ENCODE results near the gene CEP120. TPM values are rescaled to one million over a fixed set of nuclear protein-coding genes. Genes with fewer than 3 reads are reported as not detected.

Gene CEP120
- total RNA-seq, 2 donors from 2014 or later = 56.2 to 60.1 TPM

GRCh38 chr5:123450114-123450513 is 26.9 kb upstream of the CEP120 start:
- peak in 1 of 2 donors; percentile 11 for ATAC-seq (replicated peaks in 1 of 2)
- peaks cover 36% of the 10 kb centered on the region for H3K4me1 Mint-ChIP-seq (ENCODE audit: low read depth)
- H3K9me3 Mint-ChIP-seq = no peaks in the 10 kb centered on the region
- no peak overlapping the region for H3K27ac Mint-ChIP-seq
- DNase-seq = no peak
- H3K27me3 Mint-ChIP-seq (ENCODE audit: low read depth) = peaks cover 36% of the 10 kb centered on the region
- no peaks in the 10 kb centered on the region for H3K36me3 Mint-ChIP-seq (ENCODE audit: insufficient read depth in 2 of 2)
- peak overlapping the region in 1 of 2 donors; percentile 27 for H3K4me3 Mint-ChIP-seq

DNA sequence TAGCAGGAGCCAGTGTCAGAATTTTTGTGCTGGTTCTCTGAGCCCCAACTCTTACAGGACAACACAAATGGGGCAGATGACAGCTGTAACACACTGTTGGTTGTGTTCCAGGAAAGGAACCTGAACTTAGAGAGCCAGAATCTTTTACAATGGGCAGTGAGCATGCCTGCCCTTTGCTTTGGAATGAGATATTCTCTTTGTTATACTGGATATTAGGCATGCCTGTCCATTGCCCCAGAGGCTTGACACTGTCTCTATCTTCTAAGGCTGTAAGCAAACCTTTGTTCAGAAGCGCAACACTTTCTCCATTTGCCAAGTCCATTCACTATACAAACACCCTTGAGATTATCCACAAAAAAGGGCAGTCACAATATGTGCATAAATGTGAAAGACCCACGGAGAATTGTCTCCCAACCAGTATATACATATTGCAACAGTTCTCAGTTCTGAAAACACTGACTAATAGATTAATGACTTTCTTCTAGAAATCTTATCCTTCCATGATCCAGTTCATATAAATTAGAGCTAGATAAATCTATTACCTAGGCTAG is 26.3 kb upstream of the CEP120 start:
- Mint-ChIP-seq H3K36me3 (ENCODE audit: insufficient read depth in 2 of 2) (no peaks in the 10 kb centered on the region), H3K27me3 (ENCODE audit: low read depth) (peaks cover 30% of the 10 kb centered on the region), H3K4me1 (ENCODE audit: low read depth) (peaks cover 36% of the 10 kb centered on the region), H3K9me3 (no peaks in the 10 kb centered on the region), H3K4me3 (no peak overlapping the region), H3K27ac (no peak overlapping the region)
- ATAC-seq (replicated peaks in 1 of 2) (no peak), DNase-seq (no peak)

DNA sequence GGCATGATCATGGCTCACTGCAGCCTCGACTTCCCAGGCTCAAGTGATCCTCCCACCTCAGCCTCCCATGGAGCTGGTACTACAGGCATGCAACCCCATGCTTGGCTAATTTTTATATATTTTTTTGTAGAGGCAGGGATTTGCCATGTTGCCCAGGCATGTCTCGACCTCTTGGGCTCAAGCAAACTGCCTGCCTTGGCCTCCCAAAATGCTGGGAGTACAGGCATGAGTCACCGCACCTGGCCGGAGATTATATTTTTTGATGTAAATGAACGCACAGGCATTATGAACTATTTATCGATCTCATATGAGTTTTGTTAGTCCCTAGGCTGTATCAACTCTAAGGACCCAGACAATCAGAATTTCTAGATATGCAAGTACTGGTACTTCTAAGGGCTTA is 25.5 kb upstream of the CEP120 start:
- no peak for ATAC-seq (replicated peaks in 1 of 2)
- H3K4me3 Mint-ChIP-seq = peak overlapping the region; percentile 49 to 86
- no peak overlapping the region for H3K27ac Mint-ChIP-seq
- H3K4me1 Mint-ChIP-seq (ENCODE audit: low read depth) = peaks cover 36% of the 10 kb centered on the region
- no peaks in the 10 kb centered on the region for H3K36me3 Mint-ChIP-seq (ENCODE audit: insufficient read depth in 2 of 2)
- no peaks in the 10 kb centered on the region for H3K9me3 Mint-ChIP-seq
- no peak for DNase-seq
- peaks cover 30% of the 10 kb centered on the region for H3K27me3 Mint-ChIP-seq (ENCODE audit: low read depth)

DNA sequence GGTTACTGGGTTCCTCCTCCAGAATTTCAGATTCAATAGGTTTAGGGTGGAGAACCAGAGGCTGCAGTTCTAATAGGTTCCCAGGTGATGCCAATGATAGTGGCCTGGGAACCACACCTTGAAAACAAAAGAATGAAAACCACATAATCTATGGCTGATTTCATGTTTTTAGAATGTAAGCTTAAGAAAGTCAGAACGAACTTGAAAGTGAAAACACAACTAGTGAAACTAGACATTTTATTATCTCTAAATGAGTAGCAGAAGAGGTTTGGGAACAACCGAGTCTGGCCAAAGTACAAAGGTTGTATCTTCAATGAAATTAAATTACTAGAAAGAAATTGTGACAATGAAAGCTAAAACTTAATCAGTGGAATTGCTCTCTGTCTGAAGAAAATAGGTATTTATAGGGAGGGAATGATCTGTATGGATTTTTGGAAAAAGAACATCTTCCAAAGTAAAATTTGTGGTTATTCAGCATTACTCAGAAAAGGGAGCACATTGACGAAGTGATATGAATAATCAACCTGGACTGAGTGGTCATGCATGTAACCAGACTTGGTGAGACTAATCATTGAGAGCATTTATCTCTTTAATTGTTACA is 24.9 kb upstream of the CEP120 start:
- Mint-ChIP-seq H3K4me1 (ENCODE audit: low read depth) (peaks cover 36% of the 10 kb centered on the region), H3K27me3 (ENCODE audit: low read depth) (peaks cover 30% of the 10 kb centered on the region), H3K9me3 (no peaks in the 10 kb centered on the region), H3K4me3 (peak overlapping the region; percentile 49 to 86), H3K36me3 (ENCODE audit: insufficient read depth in 2 of 2) (no peaks in the 10 kb centered on the region), H3K27ac (peak overlapping the region; percentile 96)
- DNase-seq (peak; percentile 29 to 51), ATAC-seq (replicated peaks in 1 of 2) (peak; percentile 92 to 95)

- no peak for ATAC-seq (replicated peaks in 1 of 2)
- Mint-ChIP-seq H3K9me3 (no peaks in the 10 kb centered on the region), H3K4me3 (no peak overlapping the region), H3K27ac (no peak overlapping the region), H3K36me3 (ENCODE audit: insufficient read depth in 2 of 2) (no peaks in the 10 kb centered on the region), H3K27me3 (ENCODE audit: low read depth) (peaks cover 10% of the 10 kb centered on the region), H3K4me1 (ENCODE audit: low read depth) (peaks cover 45% of the 10 kb centered on the region)
- no peak for DNase-seq
These were observed 20.8 kb upstream of the CEP120 start for GRCh38 chr5:123444016-123444415.

GRCh38 chr5:123441408-123441807 is 18.2 kb upstream of the CEP120 start:
- DNase-seq (peak; percentile 82 to 84), ATAC-seq (replicated peaks in 1 of 2) (peak; percentile 84 to 91)
- H3K27ac Mint-ChIP-seq = peak overlapping the region; percentile 94
- H3K4me1 Mint-ChIP-seq (ENCODE audit: low read depth) = peaks cover 40% of the 10 kb centered on the region
- H3K36me3 Mint-ChIP-seq (ENCODE audit: insufficient read depth in 2 of 2) = no peaks in the 10 kb centered on the region
- no peaks in the 10 kb centered on the region for H3K9me3 Mint-ChIP-seq
- H3K4me3 Mint-ChIP-seq = peak overlapping the region; percentile 24 to 59
- H3K27me3 Mint-ChIP-seq (ENCODE audit: low read depth) = peaks cover 16% of the 10 kb centered on the region

GRCh38 chr5:123440456-123441181 is 17.4 kb upstream of the CEP120 start:
- Mint-ChIP-seq H3K4me1 (ENCODE audit: low read depth) (peaks cover 34% of the 10 kb centered on the region), H3K4me3 (peak overlapping the region; percentile 24 to 59), H3K9me3 (no peaks in the 10 kb centered on the region), H3K27ac (peak overlapping the region; percentile 94), H3K27me3 (ENCODE audit: low read depth) (peaks cover 11% of the 10 kb centered on the region), H3K36me3 (ENCODE audit: insufficient read depth in 2 of 2) (no peaks in the 10 kb centered on the region)
- ATAC-seq (replicated peaks in 1 of 2) (peak; percentile 42 to 52), DNase-seq (no peak)

DNA sequence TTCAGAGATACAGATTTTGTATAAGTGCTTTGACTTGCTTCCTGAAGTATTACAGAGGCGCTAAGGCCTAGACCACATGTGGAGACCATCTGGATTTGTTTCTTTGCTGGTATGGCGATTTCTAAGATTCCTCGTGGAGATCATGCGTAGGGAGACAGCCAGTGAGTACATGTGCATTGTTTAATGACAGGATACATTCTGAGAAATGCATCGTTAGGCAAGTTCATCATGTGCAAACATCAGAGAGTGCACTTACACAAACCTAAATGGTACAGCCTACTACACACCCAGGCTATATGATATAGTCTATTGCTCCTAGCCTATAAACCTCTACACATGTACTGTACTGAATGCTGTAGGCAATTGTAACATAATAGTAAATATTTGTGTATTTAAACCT is 16.5 kb upstream of the CEP120 start:
- H3K9me3 Mint-ChIP-seq = no peaks in the 10 kb centered on the region
- peaks cover 34% of the 10 kb centered on the region for H3K4me1 Mint-ChIP-seq (ENCODE audit: low read depth)
- H3K27me3 Mint-ChIP-seq (ENCODE audit: low read depth) = peaks cover 10% of the 10 kb centered on the region
- ATAC-seq (replicated peaks in 1 of 2) = no peak
- H3K27ac Mint-ChIP-seq = peak overlapping the region; percentile 93
- no peak for DNase-seq
- no peaks in the 10 kb centered on the region for H3K36me3 Mint-ChIP-seq (ENCODE audit: insufficient read depth in 2 of 2)
- H3K4me3 Mint-ChIP-seq = peak overlapping the region in 1 of 2 donors; percentile 77

DNA sequence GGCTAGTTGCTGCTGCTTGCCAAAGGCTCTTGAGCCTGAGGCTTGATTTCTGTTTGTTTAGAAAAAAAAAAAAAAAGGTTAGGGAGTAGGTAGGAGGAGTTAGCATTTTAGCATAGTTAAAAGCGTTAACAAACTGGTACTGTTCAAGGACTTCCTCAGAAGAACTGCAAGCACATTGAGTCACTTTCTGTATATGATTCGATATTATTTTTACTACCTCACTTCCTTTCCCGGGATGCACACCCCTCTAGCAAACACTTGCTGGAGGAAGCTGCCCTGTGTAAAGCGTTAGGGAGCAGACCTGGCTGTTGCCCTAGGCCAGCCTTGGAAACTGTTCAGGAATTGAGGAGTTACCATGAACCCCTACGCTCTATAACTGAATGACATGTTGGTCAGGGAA is 15.7 kb upstream of the CEP120 start:
- Mint-ChIP-seq H3K9me3 (no peaks in the 10 kb centered on the region), H3K27me3 (ENCODE audit: low read depth) (peaks cover 10% of the 10 kb centered on the region), H3K4me1 (ENCODE audit: low read depth) (peaks cover 34% of the 10 kb centered on the region), H3K36me3 (ENCODE audit: insufficient read depth in 2 of 2) (no peaks in the 10 kb centered on the region), H3K4me3 (peak overlapping the region; percentile 34 to 77), H3K27ac (peak overlapping the region; percentile 93)
- ATAC-seq (replicated peaks in 1 of 2) = peak; percentile 50 to 58
- DNase-seq = peak; percentile 36 to 50

- H3K4me3 Mint-ChIP-seq = peak overlapping the region; percentile 29 to 54
- ATAC-seq (replicated peaks in 1 of 2) = peak; percentile 62 to 69
- H3K9me3 Mint-ChIP-seq = no peaks in the 10 kb centered on the region
- H3K27ac Mint-ChIP-seq = peak overlapping the region; percentile 74
- peak; percentile 57 to 74 for DNase-seq
- no peaks in the 10 kb centered on the region for H3K36me3 Mint-ChIP-seq (ENCODE audit: insufficient read depth in 2 of 2)
- peaks cover 34% of the 10 kb centered on the region for H3K4me1 Mint-ChIP-seq (ENCODE audit: low read depth)
- peaks cover 10% of the 10 kb centered on the region for H3K27me3 Mint-ChIP-seq (ENCODE audit: low read depth)
These were observed 15.0 kb upstream of the CEP120 start for GRCh38 chr5:123438244-123438643.

DNA sequence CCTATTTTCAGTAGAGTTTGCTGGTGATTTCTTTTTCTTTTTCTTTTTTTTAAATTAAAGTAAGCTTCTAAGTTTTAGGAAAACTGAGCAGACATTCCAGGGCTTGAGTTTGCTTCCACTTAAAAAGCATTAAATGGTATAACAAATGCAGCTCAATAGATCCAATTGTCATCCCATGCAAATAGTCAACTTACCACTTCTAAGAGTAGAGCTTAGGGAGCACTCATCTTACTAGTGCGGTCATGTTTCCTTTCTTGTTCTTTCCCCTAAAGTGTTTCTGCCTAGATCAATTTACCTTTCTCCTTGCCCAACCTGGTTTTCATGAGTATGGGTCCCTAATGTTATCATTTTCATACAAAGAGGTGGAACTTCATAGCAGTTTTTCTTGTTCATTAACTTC is 13.0 kb upstream of the CEP120 start:
- Mint-ChIP-seq H3K27me3 (ENCODE audit: low read depth) (peaks cover 10% of the 10 kb centered on the region), H3K36me3 (ENCODE audit: insufficient read depth in 2 of 2) (no peaks in the 10 kb centered on the region), H3K4me3 (no peak overlapping the region), H3K9me3 (peaks cover 0 to 2% of the 10 kb centered on the region in 2 donors), H3K4me1 (ENCODE audit: low read depth) (peaks cover 34% of the 10 kb centered on the region), H3K27ac (no peak overlapping the region)
- DNase-seq (no peak), ATAC-seq (replicated peaks in 1 of 2) (no peak)

GRCh38 chr5:123434796-123435195 is 11.6 kb upstream of the CEP120 start:
- peaks cover 10% of the 10 kb centered on the region for H3K27me3 Mint-ChIP-seq (ENCODE audit: low read depth)
- peaks cover 0 to 2% of the 10 kb centered on the region in 2 donors for H3K9me3 Mint-ChIP-seq
- H3K4me1 Mint-ChIP-seq (ENCODE audit: low read depth) = peaks cover 30% of the 10 kb centered on the region
- no peaks in the 10 kb centered on the region for H3K36me3 Mint-ChIP-seq (ENCODE audit: insufficient read depth in 2 of 2)
- H3K27ac Mint-ChIP-seq = peak overlapping the region; percentile 55
- H3K4me3 Mint-ChIP-seq = no peak overlapping the region
- DNase-seq (no peak), ATAC-seq (replicated peaks in 1 of 2) (no peak)

DNA sequence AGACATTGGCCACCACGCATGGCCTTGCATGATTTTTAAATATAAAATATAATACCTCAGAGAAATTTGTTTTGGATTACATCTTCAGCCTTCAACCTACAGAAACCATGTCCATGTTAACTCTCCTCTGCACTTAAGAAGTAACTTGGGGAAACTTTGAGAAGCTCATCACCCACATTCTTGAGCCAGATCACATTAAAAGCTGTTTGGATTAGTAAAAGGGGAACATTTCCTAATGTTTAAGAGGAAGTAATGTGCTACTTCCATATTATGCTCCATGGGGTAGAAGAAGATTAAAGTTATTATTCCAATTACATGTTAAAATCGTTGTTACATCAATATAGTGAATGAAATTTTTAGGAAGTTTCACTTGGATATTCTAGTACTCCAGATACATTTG is 10.4 kb upstream of the CEP120 start:
- no peak for DNase-seq
- Mint-ChIP-seq H3K27ac (no peak overlapping the region), H3K4me3 (no peak overlapping the region), H3K9me3 (peaks cover 0 to 2% of the 10 kb centered on the region in 2 donors), H3K4me1 (ENCODE audit: low read depth) (peaks cover 32% of the 10 kb centered on the region), H3K27me3 (ENCODE audit: low read depth) (peaks cover 10% of the 10 kb centered on the region), H3K36me3 (ENCODE audit: insufficient read depth in 2 of 2) (peaks cover 0 to 2% of the 10 kb centered on the region in 2 donors)
- ATAC-seq (replicated peaks in 1 of 2) = no peak
